ENCODE measurements around the gene SIGLEC1.

GRCh38 chr20:3730803-3731672, 18.6 kb upstream of the SIGLEC1 start:
- TF ChIP-seq POLR2A (IDR thresholded peaks at IDR 0.05) (no peak), CTCF (IDR thresholded peaks at IDR 0.05) (no peak), POLR2AphosphoS5 (IDR thresholded peaks at IDR 0.05) (no peak)
